RWPE1 (cell line): ENCODE data around the gene GMIP.

ENCODE experiments used
- CTCF ChIA-PET: fragments of 350-600 bp; sonication (Branson Sonifier 250); formaldehyde crosslinking; extraction: SDS; loops from one replicate; lab custom pipeline; 2021; lab: Yijun Ruan, JAX
- POLR2A ChIA-PET: fragments of 400-600 bp; formaldehyde crosslinking; extraction: SDS; loops from one replicate; lab custom pipeline; 2020; ENCODE audit warnings: antibody characterized with exemption; ENCODE audit not compliant: low non-redundant PET; lab: Yijun Ruan, JAX
- DNase-seq: peaks from one replicate; pipeline ENCODE4 v3.0.0; 2012; ENCODE audit warnings: low spot score
- H3K27ac ChIP-seq: fragments of 450-650 bp; 2 replicates; pipeline ENCODE4 v1.5.1; 2017
- TF ChIP-seq, protein P1 (sequence below): fragments of 450-650 bp; conservative IDR thresholded peaks from 2 replicates; pipeline ENCODE4 v1.5.1; 2017; ENCODE audit warnings: low read depth, mild to moderate bottlenecking

Gene GMIP

DNA sequence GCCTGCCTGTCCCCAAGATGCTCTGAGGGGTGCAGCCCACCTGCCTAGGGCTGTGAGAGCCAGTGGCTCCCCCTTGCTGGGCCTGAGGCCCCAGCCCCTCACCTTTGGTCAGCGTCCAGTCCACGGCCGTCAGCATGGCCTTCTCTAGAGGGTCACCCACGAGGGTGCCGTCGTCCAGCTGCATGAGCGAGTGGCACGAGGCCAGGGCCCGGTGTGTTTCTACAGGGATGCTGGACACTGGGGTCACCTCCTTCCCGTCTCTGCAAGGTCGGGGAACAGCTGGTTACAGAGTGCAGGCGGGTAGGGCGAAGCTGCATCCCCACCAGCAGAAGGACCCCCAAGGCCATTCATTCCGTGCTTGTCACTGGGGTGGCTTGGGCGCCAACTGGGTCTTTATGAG lies 11.0 kb upstream of the GMIP start:
- TF ChIP-seq, protein P1, sequence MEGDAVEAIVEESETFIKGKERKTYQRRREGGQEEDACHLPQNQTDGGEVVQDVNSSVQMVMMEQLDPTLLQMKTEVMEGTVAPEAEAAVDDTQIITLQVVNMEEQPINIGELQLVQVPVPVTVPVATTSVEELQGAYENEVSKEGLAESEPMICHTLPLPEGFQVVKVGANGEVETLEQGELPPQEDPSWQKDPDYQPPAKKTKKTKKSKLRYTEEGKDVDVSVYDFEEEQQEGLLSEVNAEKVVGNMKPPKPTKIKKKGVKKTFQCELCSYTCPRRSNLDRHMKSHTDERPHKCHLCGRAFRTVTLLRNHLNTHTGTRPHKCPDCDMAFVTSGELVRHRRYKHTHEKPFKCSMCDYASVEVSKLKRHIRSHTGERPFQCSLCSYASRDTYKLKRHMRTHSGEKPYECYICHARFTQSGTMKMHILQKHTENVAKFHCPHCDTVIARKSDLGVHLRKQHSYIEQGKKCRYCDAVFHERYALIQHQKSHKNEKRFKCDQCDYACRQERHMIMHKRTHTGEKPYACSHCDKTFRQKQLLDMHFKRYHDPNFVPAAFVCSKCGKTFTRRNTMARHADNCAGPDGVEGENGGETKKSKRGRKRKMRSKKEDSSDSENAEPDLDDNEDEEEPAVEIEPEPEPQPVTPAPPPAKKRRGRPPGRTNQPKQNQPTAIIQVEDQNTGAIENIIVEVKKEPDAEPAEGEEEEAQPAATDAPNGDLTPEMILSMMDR, result no peak
- ChIA-PET CTCF (interaction anchor here (1.6 kb wide), 1 partner anchor 11 kb away, joined by 8 read pairs; the partner anchor contains the start of gene GMIP), POLR2A (interaction anchor here (0.5 kb wide), 1 partner anchor 16 kb away, joined by 5 read pairs; no protein-coding TSS in a partner anchor)
- H3K27ac ChIP-seq, result no peak overlapping the region
- no peak for DNase-seq

DNA sequence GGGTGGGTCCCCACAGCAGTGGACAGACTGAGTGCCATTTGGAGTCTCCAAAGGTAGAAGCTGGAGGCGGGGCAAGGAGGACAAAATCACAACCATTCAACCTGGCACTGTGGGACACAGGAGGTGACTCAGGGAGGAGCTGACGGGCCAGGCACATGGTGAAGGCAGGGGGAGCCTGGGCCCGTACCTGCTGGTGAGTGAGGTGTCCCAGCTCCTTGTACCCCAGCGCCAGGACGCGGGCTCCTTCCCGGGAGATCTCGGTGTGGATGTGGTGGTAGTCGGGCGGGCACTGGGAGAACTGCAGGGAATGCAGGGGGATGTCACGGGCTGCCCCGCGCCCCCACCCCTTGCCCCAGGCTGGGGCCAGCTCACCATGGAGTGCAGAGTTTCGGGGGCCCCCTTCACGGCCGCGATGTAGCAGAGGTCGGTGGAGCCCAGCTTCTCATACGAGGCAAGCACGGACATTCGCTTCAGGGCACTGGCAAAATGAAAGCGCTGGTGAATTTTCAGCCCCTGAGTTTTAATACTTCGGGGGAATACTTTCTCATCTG lies 10.2 kb upstream of the GMIP start:
- no peak overlapping the region for H3K27ac ChIP-seq
- TF ChIP-seq, protein P1, result no peak
- no peak for DNase-seq
- POLR2A ChIA-PET, result interaction anchor here (0.5 kb wide), 1 partner anchor 15 kb away, joined by 5 read pairs; no protein-coding TSS in a partner anchor
- CTCF ChIA-PET, result interaction anchor here (1.6 kb wide), 1 partner anchor 10 kb away, joined by 8 read pairs; the partner anchor contains the start of gene GMIP

DNA sequence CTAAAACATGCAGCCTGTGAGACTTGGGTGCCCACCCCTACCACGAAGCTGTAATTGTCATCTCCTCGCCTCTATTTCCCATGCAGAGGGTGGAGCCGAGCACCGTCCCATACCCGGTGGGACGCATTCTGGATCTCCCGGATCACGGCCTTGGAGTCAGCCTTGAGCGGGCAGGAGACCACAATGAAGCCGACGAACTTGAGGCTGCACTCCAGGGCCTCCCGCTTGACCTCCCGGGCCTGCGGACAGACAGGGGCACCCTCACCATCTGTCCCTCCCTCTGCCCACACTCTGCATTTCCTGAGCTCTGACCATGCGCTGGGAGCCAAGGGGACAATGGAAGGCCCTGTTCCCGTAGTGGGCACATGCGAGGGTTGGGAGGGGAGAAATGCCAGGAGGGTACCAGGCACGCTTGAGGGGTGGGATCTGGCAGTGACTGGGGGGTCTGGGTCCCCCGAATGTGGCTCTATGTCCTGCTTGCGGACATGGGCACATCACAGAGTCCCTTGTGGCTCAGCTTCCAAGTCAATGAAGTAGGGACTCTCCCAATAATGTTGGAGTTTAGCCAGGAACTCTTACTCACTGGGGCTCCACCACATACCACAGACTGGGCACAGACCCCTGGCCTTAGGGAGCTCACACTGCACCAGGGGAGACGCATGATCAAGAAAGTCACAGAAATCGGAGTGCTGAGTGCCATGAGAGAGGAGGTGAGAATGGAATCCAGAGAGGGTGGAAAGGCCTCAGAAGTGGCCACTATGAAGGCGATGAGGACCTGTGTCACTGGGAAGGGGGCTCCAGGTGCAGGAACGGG lies 9.2 kb upstream of the GMIP start:
- H3K27ac ChIP-seq, result no peak overlapping the region
- ChIA-PET POLR2A (interaction anchor here (0.6 kb wide), 1 partner anchor 11 kb away, joined by 4 read pairs; no protein-coding TSS in a partner anchor), CTCF (interaction anchor here (1.3 kb wide), 1 partner anchor 9 kb away, joined by 4 read pairs; the partner anchor contains the start of gene GMIP)
- TF ChIP-seq, protein P1, result no peak
- no peak for DNase-seq

DNA sequence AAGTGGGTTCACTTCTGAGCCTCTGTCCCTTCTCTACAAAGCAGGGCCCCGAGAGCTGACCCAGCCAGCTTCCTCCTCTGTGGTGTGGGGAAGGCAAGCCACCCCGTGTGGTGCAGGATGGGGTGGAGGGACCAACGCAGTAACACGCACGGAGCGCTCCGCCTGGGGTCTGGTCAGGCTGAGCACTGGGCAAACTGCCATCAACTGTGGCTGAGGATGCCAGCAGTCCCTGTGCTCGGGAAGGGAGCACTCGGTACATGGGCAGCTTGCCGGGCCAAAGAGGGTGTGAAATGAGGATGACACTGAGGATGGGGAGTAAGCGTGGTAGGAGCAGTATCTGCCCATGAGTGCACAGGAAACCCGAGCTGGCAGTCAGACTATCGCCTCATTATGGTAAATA lies 7.6 kb upstream of the GMIP start:
- no peak for DNase-seq
- POLR2A ChIA-PET, result no interaction called here
- 0 out of 2 replicates have a peak overlapping the region, but pooled peaks have one; percentile 1 for H3K27ac ChIP-seq
- TF ChIP-seq, protein P1, result no peak
- CTCF ChIA-PET, result interaction anchor here (0.8 to 2.2 kb wide), 2 partner anchors 99 to 119 kb away, joined by 4 to 10 read pairs; no protein-coding TSS in a partner anchor

DNA sequence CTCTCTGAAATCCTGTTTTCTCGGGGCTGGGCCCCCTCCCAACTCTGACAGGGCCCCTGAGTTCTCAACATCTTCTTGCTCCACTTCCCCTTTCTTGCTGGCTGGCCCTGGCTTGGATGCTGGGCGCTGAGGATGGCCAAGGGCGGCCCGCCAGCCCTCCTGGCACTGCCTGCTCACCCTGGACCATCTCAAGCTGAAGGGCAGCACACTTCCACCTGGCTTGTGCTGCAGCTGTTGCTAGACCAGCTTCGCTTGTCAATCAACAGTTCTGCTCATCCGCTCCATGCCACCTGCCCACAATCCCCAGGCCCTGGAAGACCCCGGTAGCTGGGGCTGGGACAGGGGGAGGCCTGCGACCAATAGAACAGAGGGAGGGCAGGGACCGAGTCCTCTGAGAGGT lies 6.9 kb upstream of the GMIP start:
- ChIA-PET CTCF (interaction anchor here (2.2 kb wide), 1 partner anchor 118 kb away, joined by 10 read pairs; no protein-coding TSS in a partner anchor), POLR2A (no interaction called here)
- 0 out of 2 replicates have a peak overlapping the region, but pooled peaks have one; percentile 1 for H3K27ac ChIP-seq
- DNase-seq, result no peak
- TF ChIP-seq, protein P1, result no peak

DNA sequence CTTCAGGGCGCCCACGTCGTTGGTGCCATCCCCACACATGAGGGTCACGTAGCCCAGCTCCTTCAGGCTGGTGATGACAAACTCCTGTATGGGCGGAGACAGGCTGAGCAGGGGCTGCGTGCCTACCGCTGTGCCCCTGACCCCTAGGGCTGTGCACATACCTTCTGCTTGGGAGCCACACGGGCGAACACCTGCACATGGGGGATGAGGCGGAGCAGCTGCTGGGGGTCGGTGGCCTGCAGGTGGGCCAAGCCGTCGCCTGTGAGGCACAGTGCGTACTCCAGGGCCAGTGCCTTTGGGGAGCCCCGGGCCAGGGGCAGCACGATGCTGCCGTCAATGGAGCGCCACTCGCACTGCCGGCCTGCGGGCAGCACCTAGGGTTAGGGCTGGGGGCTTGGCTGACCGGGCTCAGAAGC lies 6.1 kb upstream of the GMIP start:
- POLR2A ChIA-PET, result no interaction called here
- CTCF ChIA-PET, result interaction anchor here (2.2 kb wide), 1 partner anchor 117 kb away, joined by 10 read pairs; no protein-coding TSS in a partner anchor
- no peak for DNase-seq
- H3K27ac ChIP-seq, result peak overlapping the region; percentile 12; the same call in 1 of the 2 replicates
- TF ChIP-seq, protein P1, result no peak
